B cell (primary cell): ENCODE measurements around the gene BOLA2B. TPM values are rescaled to one million over a fixed set of nuclear protein-coding genes. Genes with fewer than 3 reads are reported as not detected.

Experiments
- ATAC-seq: fragments of 200-7000 bp; cut with Tn5 transposase; one replicate; pipeline ENCODE4 v1.10.0; 2021; ENCODE audit warnings: low read depth, mild to moderate bottlenecking, moderate number of reproducible peaks, moderate library complexity
- CTCF ChIA-PET: fragments of 350-600 bp; sonication (Branson Sonifier 250); formaldehyde crosslinking; loops from one replicate; lab custom pipeline; 2021; ENCODE audit warnings: antibody characterized with exemption, inconsistent platforms; lab: Charles Lee
- POLR2A ChIA-PET: fragments of 350-600 bp; sonication (Branson Sonifier 250); formaldehyde crosslinking; loops from one replicate; lab custom pipeline; 2021; ENCODE audit warnings: antibody characterized with exemption; lab: Charles Lee
- DNase-seq: peaks from one replicate; pipeline ENCODE4 v3.0.0; 2013
- H2AFZ ChIP-seq: 2 replicates; pipeline ENCODE4 v1.6.1; 2012; ENCODE audit warnings: mild to moderate bottlenecking, low read depth, low read length; ENCODE audit not compliant: insufficient read depth, poor library complexity, severe bottlenecking
- H3K27ac ChIP-seq, 2 donors: 1 replicate in 1 of 2; 2 replicates in 1 of 2; pipeline ENCODE4 v1.5.1; 2012 to 2013; ENCODE audit warnings: low read length in 2 of 2, mild to moderate bottlenecking in 2 of 2, moderate library complexity in 1 of 2
- H3K27me3 ChIP-seq, 4 experiments: fragments of 200-600 bp in 1 of 4; sonication (generic) in 1 of 4; replicated peaks in 1 of 4; 1 replicate in 2 of 4; 2 replicates in 2 of 4; pipeline versions ENCODE4 v1.6.1 to v1.7.0; 2013 to 2016; ENCODE audit warnings: low read length in 3 of 4, mild to moderate bottlenecking in 2 of 4, mixed read lengths in 1 of 4, moderate library complexity in 1 of 4; ENCODE audit not compliant: insufficient read depth in 4 of 4, control insufficient read depth in 3 of 4; ENCODE audit errors: control extremely low read depth in 1 of 4
- H3K36me3 ChIP-seq, 2 experiments: replicated peaks in 1 of 2; 1 replicate in 1 of 2; 2 replicates in 1 of 2; pipeline versions ENCODE4 v1.6.1 to v1.7.1; 2013; ENCODE audit warnings: low read length in 1 of 2; ENCODE audit not compliant: insufficient read depth in 2 of 2, control insufficient read depth in 1 of 2; ENCODE audit errors: control extremely low read depth in 1 of 2, extremely low read depth in 1 of 2
- H3K4me1 ChIP-seq, 2 donors: fragments of 200-600 bp in 1 of 2; sonication (generic) in 1 of 2; 1 replicate in 1 of 2; 2 replicates in 1 of 2; pipeline versions ENCODE4 v1.5.1 to v1.6.1; 2013 to 2017; ENCODE audit warnings: low read length in 2 of 2; ENCODE audit not compliant: control insufficient read depth in 2 of 2, insufficient read depth in 2 of 2
- H3K4me2 ChIP-seq: replicated peaks from 2 replicates; pipeline ENCODE3; 2012; ENCODE audit warnings: mild to moderate bottlenecking, low read depth, low read length; ENCODE audit not compliant: poor library complexity, severe bottlenecking
- H3K4me3 ChIP-seq, 5 experiments: fragments of 200-600 bp in 1 of 5; sonication (generic) in 1 of 5; 1 replicate in 3 of 5; 2 replicates in 2 of 5; pipeline versions ENCODE4 v1.5.1 to v1.7.0; 2011 to 2016; ENCODE audit warnings: low read length in 4 of 5, mild to moderate bottlenecking in 4 of 5, low read depth in 2 of 5, control low read depth in 1 of 5, moderate library complexity in 1 of 5; ENCODE audit not compliant: insufficient read depth in 1 of 5; ENCODE audit errors: control extremely low read depth in 1 of 5, extremely low read depth in 1 of 5
- H3K79me2 ChIP-seq: fragments of 200-600 bp; sonication (generic); one replicate; pipeline ENCODE4 v1.6.0; 2016; ENCODE audit warnings: low read length; ENCODE audit not compliant: control insufficient read depth, insufficient read depth
- H3K9ac ChIP-seq: fragments of 200-600 bp; sonication (generic); 2 replicates; pipeline ENCODE4 v1.6.1; 2017; ENCODE audit warnings: mild to moderate bottlenecking, low read length, moderate library complexity
- H3K9me3 ChIP-seq, 3 donors: one replicate each; pipeline versions ENCODE4 v1.6.1 to v1.7.1; 2013; ENCODE audit warnings: low read length in 2 of 3; ENCODE audit not compliant: control insufficient read depth in 2 of 3, insufficient read depth in 1 of 3; ENCODE audit errors: control extremely low read depth in 1 of 3
- H4K20me1 ChIP-seq: 2 replicates; pipeline ENCODE4 v1.6.0; 2012; ENCODE audit warnings: mild to moderate bottlenecking, low read length; ENCODE audit not compliant: insufficient read depth, control insufficient read depth, poor library complexity, severe bottlenecking
- H3K27ac Mint-ChIP-seq: one replicate; pipeline ENCODE4 v1.8.0; 2021; ENCODE audit warnings: mixed read lengths
- H3K27me3 Mint-ChIP-seq: one replicate; pipeline ENCODE4 v1.8.0; 2021; ENCODE audit warnings: mixed read lengths
- H3K4me1 Mint-ChIP-seq: one replicate; pipeline ENCODE4 v1.8.0; 2021; ENCODE audit warnings: mixed read lengths
- H3K4me3 Mint-ChIP-seq: one replicate; pipeline ENCODE4 v1.8.0; 2021; ENCODE audit warnings: mixed read lengths
- H3K9me3 Mint-ChIP-seq: one replicate; pipeline ENCODE4 v1.8.0; 2022; ENCODE audit warnings: mixed read lengths; ENCODE audit not compliant: insufficient read depth
- CTCF ChIP-seq: fragments of 200-600 bp; IDR thresholded peaks from one replicate; pipeline ENCODE4 v1.8.0; 2022; ENCODE audit warnings: antibody characterized with exemption, mild to moderate bottlenecking
- EZH2 ChIP-seq: IDR thresholded peaks from 2 replicates; pipeline ENCODE4 v1.6.1; 2012; ENCODE audit warnings: borderline replicate concordance, low read depth, mild to moderate bottlenecking, moderate library complexity, low read length; ENCODE audit not compliant: insufficient read depth, poor library complexity, severe bottlenecking
- WGBS: methylation state at CpG from one replicate; pipeline ENCODE4 v1.1.5; 2013; ENCODE audit warnings: missing lambda C conversion rate; ENCODE audit not compliant: insufficient coverage; 5-methylcytosine and 5-hydroxymethylcytosine counted together
- intact Hi-C: fragments of 100-400 bp; cut with micrococcal nuclease; formaldehyde crosslinking; loops from one replicate; pipeline ENCODE4 v1.10.0; 2022
- polyA plus RNA-seq: library from polyadenylated mRNA; depleted of rRNA; stranded (reverse); fragments of >200 nt; gene quantifications from 2 replicates; pipeline ENCODE4 v1.2.3, GENCODE V29; 2012
- total RNA-seq, 2 donors: library from RNA; stranded (reverse); fragments of 120-200 nt in 1 of 2; gene quantifications; 1 replicate in 1 of 2; 2 replicates in 1 of 2; pipeline versions ENCODE4 v1.2.3 to v1.2.4, GENCODE V29; 2013 to 2022

Gene BOLA2B
- total and polyA plus RNA-seq, 2 donors (not counting 1 experiment from before 2014, with no cell fraction given) = 82.5 to 155 TPM

GRCh38 chr16:30151091-30151490 is 42.4 kb downstream of the BOLA2B start:
- Histone ChIP-seq H3K79me2 (no peaks in the 10 kb centered on the region), H3K4me1 (no peaks in the 10 kb centered on the region), H3K27me3 (no peaks in the 10 kb centered on the region), H3K9ac (no peak overlapping the region), H3K27ac (no peak overlapping the region), H3K36me3 (no peaks in the 10 kb centered on the region), H3K4me2 (no peak overlapping the region), H2AFZ (no peak overlapping the region), H4K20me1 (no peaks in the 10 kb centered on the region), H3K9me3 (peaks cover 3 to 15% (median 7%) of the 10 kb centered on the region in 3 donors), H3K4me3 (no peak overlapping the region)
- no peak for TF ChIP-seq EZH2
- no peak for TF ChIP-seq CTCF
- ChIA-PET CTCF (no interaction called here), POLR2A (no interaction called here)
- DNase-seq (peak; percentile 17), ATAC-seq (no peak)
- no peaks in the 10 kb centered on the region for H3K27me3 Mint-ChIP-seq
- intact Hi-C loops = no loop called here
- H3K4me1 Mint-ChIP-seq = peaks cover 6% of the 10 kb centered on the region
- H3K9me3 Mint-ChIP-seq = peaks cover 3% of the 10 kb centered on the region
- H3K27ac Mint-ChIP-seq = no peak overlapping the region
- no peak overlapping the region for H3K4me3 Mint-ChIP-seq
- WGBS = 97% methylated on average over 6 of the region's 7 CpGs

GRCh38 chr16:30149250-30149930 is 44.1 kb downstream of the BOLA2B start:
- WGBS = no CpG with 5 or more reads among the region's 5 CpGs
- Histone ChIP-seq H3K4me2 (no peak overlapping the region), H3K27me3 (no peaks in the 10 kb centered on the region), H3K9ac (no peak overlapping the region), H3K4me1 (no peaks in the 10 kb centered on the region), H2AFZ (no peak overlapping the region), H4K20me1 (no peaks in the 10 kb centered on the region), H3K27ac (no peak overlapping the region), H3K9me3 (peaks cover 3 to 15% (median 7%) of the 10 kb centered on the region in 3 donors), H3K36me3 (no peaks in the 10 kb centered on the region), H3K79me2 (no peaks in the 10 kb centered on the region), H3K4me3 (no peak overlapping the region)
- intact Hi-C loops = no loop called here
- H3K4me3 Mint-ChIP-seq = no peak overlapping the region
- CTCF ChIA-PET = no interaction called here
- DNase-seq = no peak
- peaks cover 3% of the 10 kb centered on the region for H3K9me3 Mint-ChIP-seq
- no peaks in the 10 kb centered on the region for H3K27me3 Mint-ChIP-seq
- H3K4me1 Mint-ChIP-seq = peaks cover 6% of the 10 kb centered on the region
- POLR2A ChIA-PET = no interaction called here
- H3K27ac Mint-ChIP-seq = no peak overlapping the region
- no peak for ATAC-seq
- TF ChIP-seq CTCF (no peak), EZH2 (no peak)
